ENCODE measurements around the gene COPS8. TPM values are rescaled to one million over a fixed set of nuclear protein-coding genes. Genes with fewer than 3 reads are reported as not detected.

Gene COPS8
- total and polyA plus RNA-seq, 2 of the 8 experiments (the other 6 are each of a cell fraction or from before 2014, with no cell fraction given): 59.3 to 67.5 TPM

DNA sequence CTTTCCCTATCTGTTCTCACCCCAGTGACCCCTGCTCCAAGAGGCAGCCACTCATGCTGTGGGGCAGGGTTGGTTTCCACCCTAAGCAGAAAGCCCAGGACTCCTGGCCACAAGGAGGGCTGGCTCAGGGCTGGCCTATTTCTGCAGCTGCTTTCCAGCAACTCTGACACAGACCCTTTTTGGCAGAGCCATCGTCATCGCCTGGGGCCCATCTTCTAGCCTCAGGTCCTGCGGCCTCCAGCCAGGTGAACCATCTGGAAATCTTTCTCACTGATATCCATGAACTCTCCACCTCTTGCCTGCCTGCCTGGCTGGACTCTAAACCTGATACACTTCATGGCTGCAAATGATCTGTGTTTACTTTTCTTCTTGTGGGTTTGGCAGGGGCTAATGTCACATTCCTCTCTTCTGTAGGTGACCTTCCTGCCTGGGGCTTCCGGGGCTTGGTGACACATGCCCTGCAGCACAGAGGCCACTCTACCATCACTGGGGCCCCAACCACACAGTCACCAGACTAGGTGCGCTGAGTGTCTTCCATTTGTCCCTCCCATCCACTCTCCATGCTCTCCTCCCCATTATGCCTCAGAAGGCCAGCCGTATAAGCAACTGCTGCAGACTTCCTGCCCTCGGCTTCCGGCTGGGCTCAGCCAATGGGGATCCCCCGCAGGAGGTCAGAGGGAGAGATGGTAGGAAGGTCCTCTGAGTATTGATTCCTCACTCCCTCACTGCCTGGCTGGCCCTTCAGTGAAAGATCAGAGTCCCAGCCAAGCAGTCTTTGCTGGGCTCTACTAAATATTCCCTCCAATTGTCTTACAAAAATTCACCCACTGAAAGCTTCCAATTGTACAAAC is 9.7 kb upstream of the COPS8 start:
- H3K9me3 ChIP-seq (ENCODE audit: insufficient read depth in 2 of 2, low read depth in 1 of 2, low read length in 1 of 2): no peaks in the 10 kb centered on the region
- H3K56ac ChIP-seq (replicated peaks; ENCODE audit: insufficient read length, low read depth, low read length): no peak overlapping the region
- ChIA-PET CTCF (ENCODE audit: partially characterized antibody) (interaction anchor here (1.2 to 4.2 kb wide), 4 partner anchors 9 to 769 kb away, joined by 3 to 20 read pairs (median 12); partner anchors contain the start of gene COPS8), POLR2A (ENCODE audit: partially characterized antibody) (no interaction called here)
- H4K91ac ChIP-seq (replicated peaks; ENCODE audit: insufficient read length, low read length): no peak overlapping the region
- H3K4me3 ChIP-seq (ENCODE audit: extremely low read depth in 1 of 4, insufficient read depth in 2 of 4, low read depth in 3 of 4, low read length in 4 of 4): no peak overlapping the region
- H3K14ac ChIP-seq (ENCODE audit: insufficient read length): no peak overlapping the region
- H3K9ac ChIP-seq (replicated peaks in 1 of 4; ENCODE audit: extremely low read depth in 1 of 4, low read depth in 3 of 4, low read length in 3 of 4): no peak overlapping the region
- H3K27me3 ChIP-seq (replicated peaks in 1 of 4; ENCODE audit: control insufficient read depth in 3 of 4, extremely low read depth in 1 of 4, insufficient read depth in 3 of 4, low read length in 3 of 4): no peaks in the 10 kb centered on the region
- no peak overlapping the region for H2BK5ac ChIP-seq (ENCODE audit: low read depth, low read length)
- no peaks in the 10 kb centered on the region for H3K79me2 ChIP-seq (ENCODE audit: control insufficient read depth in 1 of 2, insufficient read depth in 2 of 2, low read length in 2 of 2)
- no peak overlapping the region for H2BK20ac ChIP-seq (ENCODE audit: low read length)
- FAIRE-seq (no peak), DNase-seq (ENCODE audit: low read depth in 1 of 2, low spot score in 2 of 2) (no peak)
- H3K79me1 ChIP-seq (ENCODE audit: low read depth, low read length): no peaks in the 10 kb centered on the region
- H3K4me2 ChIP-seq (ENCODE audit: insufficient read depth in 1 of 2, low read depth in 2 of 2, low read length in 2 of 2): no peak overlapping the region
- no peak overlapping the region for H4K5ac ChIP-seq (ENCODE audit: insufficient read length, low read depth, low read length)
- H2BK120ac ChIP-seq (replicated peaks; ENCODE audit: low read depth, low read length): no peak overlapping the region
- no peaks in the 10 kb centered on the region; the same call in 1 of the 2 replicates for H3K23me2 ChIP-seq (ENCODE audit: low read depth, low read length)
- no peak overlapping the region for H2BK15ac ChIP-seq (ENCODE audit: low read length)
- 81% methylated on average over 9 of the region's 9 CpGs; no CpG with 5 or more reads in 1 of the 2 experiments for WGBS, 2 experiments (ENCODE audit: extremely low coverage in 1 of 2, insufficient coverage in 1 of 2, insufficient read length in 1 of 2, insufficient replicate concordance in 2 of 2, low coverage in 1 of 2, low lambda C conversion rate in 2 of 2, missing lambda C conversion rate in 1 of 2)
- no peak overlapping the region for H3K4ac ChIP-seq (replicated peaks; ENCODE audit: insufficient read length, low read depth, low read length)
- no peak overlapping the region for H3K18ac ChIP-seq (ENCODE audit: extremely low read depth, low read length)
- H2AK5ac ChIP-seq (ENCODE audit: low read depth, low read length): no peak overlapping the region
- no peaks in the 10 kb centered on the region for H3K4me1 ChIP-seq (replicated peaks in 1 of 4; ENCODE audit: control insufficient read depth in 3 of 4, insufficient read depth in 4 of 4, low read length in 3 of 4)
- H3K23ac ChIP-seq (ENCODE audit: insufficient read length): no peak overlapping the region
- no peak overlapping the region for H2BK12ac ChIP-seq (ENCODE audit: low read depth, low read length)
- no peaks in the 10 kb centered on the region for H3K36me3 ChIP-seq (ENCODE audit: control insufficient read depth in 2 of 4, insufficient read depth in 4 of 4, low read length in 3 of 4)
- no peaks in the 10 kb centered on the region for H4K20me1 ChIP-seq (replicated peaks in 1 of 2; ENCODE audit: control insufficient read depth in 1 of 2, insufficient read depth in 2 of 2, low read length in 2 of 2)
- H3K27ac ChIP-seq (ENCODE audit: low read depth, low read length): no peak overlapping the region
- H2AFZ ChIP-seq (ENCODE audit: low read length): no peak overlapping the region
- no peak overlapping the region; the same call in 1 of the 2 replicates for H4K8ac ChIP-seq (ENCODE audit: extremely low read depth, insufficient read depth, low read length)
- no peak for TF ChIP-seq TCF12 (IDR thresholded peaks at IDR 0.05; ENCODE audit: low read depth, low read length)

All from H1 (cell line).